HG03280 (cell line): ENCODE data around the gene ANKRD10.
A peak's percentile ranks its signal among the peaks of the same experiment; 100 is the strongest.

ENCODE experiments used
- ATAC-seq: cut with Tn5 transposase; IDR thresholded peaks from one replicate; pipeline ENCODE4 v1.9.1; 2021; ENCODE audit warnings: mild to moderate bottlenecking, moderate library complexity; ENCODE audit not compliant: unreplicated experiment

Gene ANKRD10

GRCh38 chr13:110945928-110946570 is 31.2 kb upstream of the ANKRD10 start:
- ATAC-seq: no peak

- ATAC-seq: no peak
Measured at GRCh38 chr13:110944968-110945927, 30.4 kb upstream of the ANKRD10 start.

GRCh38 chr13:110944121-110944967 is 29.5 kb upstream of the ANKRD10 start:
- ATAC-seq: peak; percentile 46

- ATAC-seq: peak; percentile 57
Measured at GRCh38 chr13:110942248-110942981, 27.5 kb upstream of the ANKRD10 start.

- ATAC-seq: no peak
Measured at GRCh38 chr13:110938662-110939421, 24.0 kb upstream of the ANKRD10 start.

- no peak for ATAC-seq
Measured at GRCh38 chr13:110937511-110938285, 22.8 kb upstream of the ANKRD10 start.

- ATAC-seq: no peak
Measured at GRCh38 chr13:110936519-110936918, 21.6 kb upstream of the ANKRD10 start.

- no peak for ATAC-seq
Measured at GRCh38 chr13:110932588-110932987, 17.7 kb upstream of the ANKRD10 start.

GRCh38 chr13:110929104-110929777 is 14.4 kb upstream of the ANKRD10 start:
- ATAC-seq: no peak

- ATAC-seq: no peak
Measured at GRCh38 chr13:110925023-110925612, 10.2 kb upstream of the ANKRD10 start.

- ATAC-seq: no peak
Measured at GRCh38 chr13:110924639-110924934, 9.7 kb upstream of the ANKRD10 start.

GRCh38 chr13:110923777-110924638 is 9.1 kb upstream of the ANKRD10 start:
- ATAC-seq: no peak

GRCh38 chr13:110923086-110923485 is 8.2 kb upstream of the ANKRD10 start:
- no peak for ATAC-seq

GRCh38 chr13:110922506-110922905 is 7.6 kb upstream of the ANKRD10 start:
- no peak for ATAC-seq

- no peak for ATAC-seq
Measured at GRCh38 chr13:110921695-110922094, 6.8 kb upstream of the ANKRD10 start.

- no peak for ATAC-seq
Measured at GRCh38 chr13:110921209-110921608, 6.3 kb upstream of the ANKRD10 start.

GRCh38 chr13:110920038-110920437 is 5.2 kb upstream of the ANKRD10 start:
- ATAC-seq: no peak
